ENCODE results near the gene MBD1. TPM values are rescaled to one million over a fixed set of nuclear protein-coding genes. Genes with fewer than 3 reads are reported as not detected.
"Not testable (repeated sequence)": the region's sequence is repeated elsewhere in the genome, so short reads cannot be mapped to it uniquely, and the experiment has no call there.

The MBD1 gene, protein sequence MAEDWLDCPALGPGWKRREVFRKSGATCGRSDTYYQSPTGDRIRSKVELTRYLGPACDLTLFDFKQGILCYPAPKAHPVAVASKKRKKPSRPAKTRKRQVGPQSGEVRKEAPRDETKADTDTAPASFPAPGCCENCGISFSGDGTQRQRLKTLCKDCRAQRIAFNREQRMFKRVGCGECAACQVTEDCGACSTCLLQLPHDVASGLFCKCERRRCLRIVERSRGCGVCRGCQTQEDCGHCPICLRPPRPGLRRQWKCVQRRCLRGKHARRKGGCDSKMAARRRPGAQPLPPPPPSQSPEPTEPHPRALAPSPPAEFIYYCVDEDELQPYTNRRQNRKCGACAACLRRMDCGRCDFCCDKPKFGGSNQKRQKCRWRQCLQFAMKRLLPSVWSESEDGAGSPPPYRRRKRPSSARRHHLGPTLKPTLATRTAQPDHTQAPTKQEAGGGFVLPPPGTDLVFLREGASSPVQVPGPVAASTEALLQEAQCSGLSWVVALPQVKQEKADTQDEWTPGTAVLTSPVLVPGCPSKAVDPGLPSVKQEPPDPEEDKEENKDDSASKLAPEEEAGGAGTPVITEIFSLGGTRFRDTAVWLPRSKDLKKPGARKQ
- 51.4 TPM for total RNA-seq

DNA sequence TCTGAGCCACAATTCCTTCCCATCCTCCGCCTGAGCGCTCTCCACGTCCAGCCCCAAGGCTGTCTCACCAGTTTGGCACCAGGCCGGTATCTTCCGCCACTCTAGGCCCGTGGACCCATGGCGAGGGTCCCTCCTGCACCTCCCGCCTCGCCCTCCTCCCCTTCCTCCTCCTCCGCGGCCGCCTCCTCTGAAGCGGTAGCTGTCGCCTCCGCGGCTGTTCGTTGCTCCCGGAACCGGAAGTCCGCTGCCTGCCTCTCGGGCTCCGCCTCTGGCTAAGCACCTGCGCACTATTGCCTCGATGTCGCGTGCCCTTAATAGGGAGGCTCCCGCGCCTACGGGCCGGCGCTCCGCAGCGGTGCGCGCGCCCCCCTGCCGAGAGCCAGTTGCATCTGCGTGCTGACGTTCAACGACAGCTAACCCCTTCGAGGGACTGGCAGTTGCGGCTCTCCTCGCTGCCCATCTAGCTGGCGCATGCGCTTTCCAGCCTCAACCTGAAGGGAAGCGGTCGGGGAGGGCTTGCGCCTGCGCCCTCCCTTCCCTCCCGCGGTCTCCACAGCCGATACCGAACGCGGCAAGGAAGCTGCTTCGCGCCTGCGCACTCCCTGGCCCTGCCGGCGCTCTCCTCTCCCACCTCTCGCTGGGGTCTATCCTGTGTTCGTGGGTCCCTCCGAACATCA is at the start of gene MBD1:
TSS of gene MBD1 (minus strand) at position 229 of the 677 bp plus-strand sequence. CDS start 1,531 bp downstream, outside the sequence.
- peak; percentile 34 for FAIRE-seq

GRCh38 chr18:50330176-50330575 is 48.9 kb upstream of the MBD1 start:
- DNase-seq (ENCODE audit: low spot score in 2 of 2) = no peak
- FAIRE-seq = no peak

More for the DNA sequence above, at the start of gene MBD1:
- peak; percentile 93 to 96 for DNase-seq (ENCODE audit: low spot score in 2 of 2)

GRCh38 chr18:50327983-50328382 is 46.7 kb upstream of the MBD1 start:
- FAIRE-seq (no peak), DNase-seq (ENCODE audit: low spot score in 2 of 2) (no peak)

GRCh38 chr18:50320719-50321118 is 39.4 kb upstream of the MBD1 start:
- FAIRE-seq (no peak), DNase-seq (ENCODE audit: low spot score in 2 of 2) (no peak)

DNA sequence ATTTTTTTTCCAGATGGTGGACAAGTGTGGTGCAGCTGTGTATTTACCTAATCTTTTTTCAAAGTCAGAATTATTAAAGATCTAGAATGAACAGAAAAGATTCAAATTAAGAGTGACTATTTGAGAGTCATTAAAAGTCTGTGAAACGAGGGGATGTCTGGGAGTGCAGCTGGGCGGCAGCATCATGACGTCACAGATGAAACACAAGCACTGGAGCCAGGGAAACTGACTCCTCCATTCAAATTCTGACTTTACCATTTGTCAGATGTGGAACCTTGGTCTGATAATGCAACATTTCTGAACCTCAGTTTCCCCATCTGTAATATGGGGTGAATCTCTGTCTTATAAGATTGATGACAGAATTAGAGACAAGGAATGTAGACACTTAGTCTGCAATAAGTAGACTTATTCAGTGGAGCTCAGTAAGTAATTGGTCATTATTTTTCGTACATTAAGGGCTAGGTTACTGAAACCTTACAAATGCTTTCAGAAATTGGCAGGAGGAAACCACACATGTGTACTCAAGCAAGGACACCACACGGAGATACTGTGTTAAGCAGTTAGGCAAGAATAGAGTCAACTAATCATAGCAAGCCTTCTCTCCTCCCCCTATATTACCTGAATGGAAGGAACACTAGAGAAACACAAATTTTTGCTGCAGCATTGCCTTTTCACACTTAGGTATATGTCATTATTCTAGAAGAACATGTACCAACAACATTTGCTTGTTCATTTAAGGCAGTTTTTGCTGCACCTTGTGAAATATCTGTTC is 34.0 kb upstream of the MBD1 start:
- FAIRE-seq (no peak), DNase-seq (ENCODE audit: low spot score in 2 of 2) (no peak)

DNA sequence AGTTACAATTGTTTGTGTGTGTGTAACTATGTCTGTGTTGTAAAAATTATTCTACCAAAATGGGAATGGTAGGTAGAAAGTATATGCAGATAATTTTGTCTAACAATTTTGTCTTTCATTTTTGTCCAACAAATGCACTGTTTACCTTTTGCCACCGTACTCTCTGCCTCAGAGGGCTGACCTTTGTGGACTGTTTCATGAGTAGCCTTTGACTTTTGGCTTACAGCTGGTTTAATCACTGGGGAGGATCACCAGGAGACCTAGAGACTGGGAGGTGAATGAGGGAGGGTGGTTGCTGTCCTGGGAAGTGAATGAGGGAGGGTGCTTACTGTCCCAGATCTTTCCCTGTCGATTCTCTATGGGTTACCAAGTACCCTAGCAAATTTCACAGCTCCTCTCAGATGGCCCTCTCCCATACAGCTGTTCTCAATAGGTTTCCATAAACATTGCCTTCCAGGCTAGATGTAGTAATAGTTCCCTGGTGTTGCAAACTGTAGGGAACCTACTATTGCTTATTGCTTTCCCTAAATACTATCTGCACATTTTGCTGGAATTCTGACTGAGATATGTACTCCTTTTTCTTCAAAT is 32.6 kb upstream of the MBD1 start:
- DNase-seq (ENCODE audit: low spot score in 2 of 2) (no peak), FAIRE-seq (no peak)

DNA sequence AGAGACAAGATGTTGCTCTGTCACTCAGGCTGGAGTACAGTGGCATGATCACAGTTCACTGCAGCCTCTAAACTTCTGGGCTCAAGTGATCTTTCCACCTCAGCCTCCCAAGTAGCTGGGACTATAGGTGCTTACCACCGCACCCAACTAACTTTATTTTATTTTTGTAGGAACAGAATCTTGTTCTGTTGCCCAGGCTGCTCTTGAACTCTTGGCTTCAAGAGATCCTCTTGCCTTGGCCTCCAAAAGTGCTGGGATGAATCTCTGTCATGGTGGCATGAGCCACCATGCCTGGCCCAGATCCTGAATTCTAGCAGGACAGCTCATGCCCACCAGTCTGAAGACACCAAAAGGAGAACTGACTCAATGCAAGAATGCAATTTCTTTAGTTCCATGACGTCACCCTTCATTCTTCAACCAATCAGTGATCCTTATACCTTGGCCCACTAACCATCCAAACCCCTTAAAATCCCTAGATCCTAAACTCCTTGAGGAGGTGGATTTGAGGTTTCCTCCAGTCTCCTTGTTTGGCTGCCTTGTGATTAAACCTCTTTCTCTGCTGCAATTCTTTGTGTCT is 31.8 kb upstream of the MBD1 start:
- no peak for FAIRE-seq
- DNase-seq (ENCODE audit: low spot score in 2 of 2) = no peak

DNA sequence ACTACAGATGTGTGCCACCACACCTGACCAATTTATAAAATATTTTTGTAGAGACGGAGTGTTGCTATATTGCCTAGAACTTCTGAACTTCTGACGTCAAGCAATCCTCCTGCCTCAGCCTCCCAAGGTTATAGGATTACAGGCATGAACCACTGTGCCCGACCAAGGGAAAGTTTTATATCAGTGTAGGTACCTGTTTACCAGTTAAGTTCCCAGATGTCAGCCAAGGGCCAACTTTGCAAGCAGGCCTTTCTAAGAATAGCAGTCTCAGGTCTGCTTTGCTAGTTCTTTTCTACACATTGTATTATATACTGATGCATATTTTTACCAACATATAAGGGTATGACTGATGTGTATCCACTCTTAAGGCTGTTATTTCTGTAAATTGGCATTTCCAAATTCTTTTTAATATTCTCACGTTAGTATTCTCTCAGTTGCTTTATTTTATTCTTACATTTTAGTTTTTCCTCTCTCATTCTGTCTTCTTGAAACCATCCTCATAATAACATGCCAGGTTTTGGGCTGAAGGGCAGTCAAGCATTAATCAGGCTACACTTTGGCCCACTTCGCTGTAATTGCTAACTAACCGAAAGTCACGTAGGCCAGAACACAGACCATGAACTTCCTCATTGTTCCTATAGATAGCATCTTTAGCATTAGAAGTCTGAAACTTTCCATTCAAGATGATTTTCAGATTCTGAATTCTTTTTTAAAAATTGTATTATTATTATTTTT is 31.1 kb upstream of the MBD1 start:
- FAIRE-seq (no peak), DNase-seq (ENCODE audit: low spot score in 2 of 2) (no peak)

DNA sequence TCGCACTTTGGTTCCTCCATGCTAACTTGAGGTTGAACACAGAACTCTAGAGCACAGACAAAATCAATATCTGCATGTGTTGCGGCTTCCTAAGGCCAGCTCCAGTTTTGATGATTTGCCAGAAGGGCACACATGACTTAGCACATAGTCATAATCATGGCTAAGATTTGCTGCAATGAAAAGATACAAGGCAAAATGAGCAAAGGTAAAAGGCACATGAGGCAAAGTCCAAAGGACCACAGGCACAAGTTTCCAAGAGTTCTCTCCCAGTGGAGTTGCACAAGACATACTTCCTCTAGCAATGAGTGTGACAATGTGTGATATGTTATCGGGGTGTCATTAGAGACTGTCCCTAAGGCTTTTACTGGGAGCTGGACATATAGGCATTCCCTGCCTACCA is 30.3 kb upstream of the MBD1 start:
- FAIRE-seq (no peak), DNase-seq (ENCODE audit: low spot score in 2 of 2) (no peak)

DNA sequence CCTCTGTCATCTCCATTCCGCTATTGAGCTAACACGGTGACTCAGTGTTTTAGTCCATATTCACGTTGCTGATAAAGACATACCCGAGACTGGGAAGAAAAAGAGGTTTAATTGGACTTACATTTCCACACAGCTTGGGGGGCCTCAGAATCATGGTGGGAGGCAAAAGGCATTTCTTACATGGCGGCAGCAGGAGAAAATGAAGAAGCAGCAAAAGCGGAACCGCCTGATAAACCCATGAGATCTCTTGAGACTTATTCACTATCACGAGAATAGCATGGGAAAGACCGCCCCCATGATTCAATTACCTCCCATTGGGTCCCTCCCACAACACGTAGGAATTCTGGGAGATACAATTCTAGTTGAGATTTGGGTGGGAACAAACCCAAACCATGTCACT is 28.8 kb upstream of the MBD1 start:
- FAIRE-seq = no peak
- no peak for DNase-seq (ENCODE audit: low spot score in 2 of 2)

GRCh38 chr18:50308851-50309250 is 27.5 kb upstream of the MBD1 start:
- DNase-seq (ENCODE audit: low spot score in 2 of 2); FAIRE-seq: not testable (repeated sequence)

GRCh38 chr18:50307738-50308470 is 26.6 kb upstream of the MBD1 start:
- FAIRE-seq = no peak

DNA sequence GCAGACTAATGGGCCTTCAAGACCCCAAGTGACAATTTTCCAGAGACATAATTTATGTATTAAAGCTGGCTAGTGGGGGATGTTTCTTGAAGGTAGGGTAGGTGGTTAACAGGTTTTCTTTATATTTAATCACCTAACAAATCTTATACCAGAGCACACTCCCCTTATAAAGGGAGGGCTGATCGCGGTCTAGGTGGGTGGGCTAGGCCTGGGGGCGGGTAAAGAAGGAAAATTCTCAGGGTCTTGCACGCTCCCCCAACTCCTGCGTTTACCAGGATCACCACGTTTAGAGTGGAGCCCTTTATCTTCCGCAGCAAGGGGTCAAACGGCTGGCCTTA is 26.0 kb upstream of the MBD1 start:
- DNase-seq (ENCODE audit: low spot score in 2 of 2) (no peak), FAIRE-seq (no peak)

More at GRCh38 chr18:50307738-50308470, 26.6 kb upstream of the MBD1 start:
- peak; percentile 79 to 85 for DNase-seq (ENCODE audit: low spot score in 2 of 2)

DNA sequence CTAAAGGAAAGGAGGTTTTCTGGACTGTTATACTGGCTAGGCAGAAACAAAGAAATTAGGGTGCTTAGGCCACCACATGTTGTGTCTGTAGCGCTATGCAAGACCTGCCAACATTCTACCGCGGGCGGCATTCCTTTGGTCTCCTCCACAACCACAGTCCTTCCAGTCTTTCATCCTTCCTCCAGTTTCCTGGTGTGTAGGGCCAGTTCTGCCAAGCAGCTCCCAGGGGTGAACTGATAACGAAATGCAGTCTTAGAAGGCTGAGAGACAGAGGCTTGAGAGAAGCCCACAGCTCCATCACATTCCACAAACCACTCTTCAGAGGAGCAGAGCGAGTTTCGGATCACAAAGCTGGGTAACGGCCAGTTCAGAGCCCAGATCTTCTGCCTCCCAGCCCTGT is 25.6 kb upstream of the MBD1 start:
- DNase-seq (ENCODE audit: low spot score in 2 of 2) = no peak

GRCh38 chr18:50301074-50301473 is 19.8 kb upstream of the MBD1 start:
- FAIRE-seq = no peak

More for the DNA sequence above, 25.6 kb upstream of the MBD1 start:
- FAIRE-seq = no peak

DNA sequence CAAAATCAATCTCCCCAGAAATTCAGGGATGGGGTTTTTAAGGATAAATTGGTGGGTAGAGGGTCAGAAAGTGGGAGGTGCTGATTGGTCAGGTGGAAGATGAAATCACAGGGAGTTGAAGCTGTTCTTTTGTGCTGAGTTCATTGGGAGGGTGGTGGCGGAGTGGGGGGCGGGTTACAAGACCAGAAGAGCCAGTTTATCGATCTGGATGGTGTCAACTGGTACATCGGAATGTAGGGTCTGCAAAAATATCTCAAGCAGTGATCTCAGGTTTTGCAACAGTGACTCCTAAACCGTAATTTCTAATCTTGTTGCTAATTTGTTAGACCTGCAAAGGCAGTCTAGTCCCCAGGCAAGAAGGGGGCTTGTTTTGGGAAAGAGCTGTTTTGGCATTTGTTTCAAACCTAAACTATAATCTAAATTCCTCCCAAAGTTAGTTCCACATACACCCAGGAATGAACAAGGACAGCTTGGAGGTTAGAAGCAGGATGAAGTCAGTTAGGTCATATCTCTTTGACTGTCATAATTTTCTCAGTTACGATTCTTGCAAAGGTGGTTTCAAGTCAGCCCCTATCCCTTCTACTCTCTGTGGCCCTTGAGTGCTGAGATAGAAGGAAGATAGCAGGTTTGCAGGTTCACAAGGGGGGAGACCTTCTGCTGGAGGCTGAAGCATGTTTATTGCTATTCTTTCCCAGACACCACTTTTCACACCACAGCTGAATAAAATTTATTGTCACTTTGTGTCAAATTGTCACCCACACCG is 18.5 kb upstream of the MBD1 start:
- DNase-seq (ENCODE audit: low spot score in 2 of 2) = no peak
- FAIRE-seq = no peak

More at GRCh38 chr18:50301074-50301473, 19.8 kb upstream of the MBD1 start:
- no peak for DNase-seq (ENCODE audit: low spot score in 2 of 2)

GRCh38 chr18:50298443-50299284 is 17.3 kb upstream of the MBD1 start:
- FAIRE-seq (no peak), DNase-seq (ENCODE audit: low spot score in 2 of 2) (no peak)
